Measurements from ENCODE around the gene BCL2. TPM values are rescaled to one million over a fixed set of nuclear protein-coding genes. Genes with fewer than 3 reads are reported as not detected.

Gene BCL2
- total and polyA plus RNA-seq, 8 donors = 6.3 to 11.3 (median 10.8) TPM

- H3K4me3 ChIP-seq = no peak overlapping the region
- H3K4me1 ChIP-seq = peaks cover 0 to 4% of the 10 kb centered on the region in 2 donors
- no peak for ATAC-seq
- intact Hi-C loops (cut with DNase I) = no loop called here
- no peak for DNase-seq
- H3K27ac ChIP-seq = no peak overlapping the region
- no peaks in the 10 kb centered on the region for H3K27me3 ChIP-seq
- H3K9me3 ChIP-seq = no peaks in the 10 kb centered on the region
- no peaks in the 10 kb centered on the region for H3K36me3 ChIP-seq
- TF ChIP-seq CTCF (IDR thresholded peaks at IDR 0.05) = no peak
Measured at GRCh38 chr18:63128237-63128974, 191.2 kb downstream of the BCL2 start.

GRCh38 chr18:63126134-63127069, 193.2 kb downstream of the BCL2 start:
- ATAC-seq (no peak), DNase-seq (no peak)
- Histone ChIP-seq H3K27ac (no peak overlapping the region), H3K4me1 (peaks cover 0 to 2% of the 10 kb centered on the region in 2 donors), H3K36me3 (no peaks in the 10 kb centered on the region), H3K27me3 (no peaks in the 10 kb centered on the region), H3K4me3 (no peak overlapping the region), H3K9me3 (no peaks in the 10 kb centered on the region)
- TF ChIP-seq CTCF (IDR thresholded peaks at IDR 0.05) = no peak
- intact Hi-C loops (cut with DNase I) = no loop called here

GRCh38 chr18:63120620-63121019, 198.9 kb downstream of the BCL2 start:
- no peaks in the 10 kb centered on the region for H3K36me3 ChIP-seq
- TF ChIP-seq CTCF (IDR thresholded peaks at IDR 0.05) = no peak
- intact Hi-C loops (cut with DNase I) = no loop called here

GRCh38 chr18:63119647-63120046, 199.9 kb downstream of the BCL2 start:
- DNase-seq = peak in 1 of 4 donors; percentile 43
- no peaks in the 10 kb centered on the region for H3K9me3 ChIP-seq
- intact Hi-C loops (cut with DNase I) = no loop called here
- no peaks in the 10 kb centered on the region for H3K27me3 ChIP-seq
- TF ChIP-seq CTCF (IDR thresholded peaks at IDR 0.05) = peak in 1 of 2 donors; percentile 14
- no peaks in the 10 kb centered on the region for H3K36me3 ChIP-seq
- ATAC-seq = peak; percentile 41
- H3K4me3 ChIP-seq = no peak overlapping the region
- H3K27ac ChIP-seq = no peak overlapping the region
- H3K4me1 ChIP-seq = no peaks in the 10 kb centered on the region

More at GRCh38 chr18:63120620-63121019, 198.9 kb downstream of the BCL2 start:
- H3K4me1 ChIP-seq = no peaks in the 10 kb centered on the region
- H3K27me3 ChIP-seq = no peaks in the 10 kb centered on the region
- ATAC-seq (no peak), DNase-seq (no peak)
- no peaks in the 10 kb centered on the region for H3K9me3 ChIP-seq
- H3K4me3 ChIP-seq = no peak overlapping the region
- H3K27ac ChIP-seq = no peak overlapping the region

All from left lung (tissue), 10 donors.